Measurements from ENCODE around the gene MFGE8. TPM values are rescaled to one million over a fixed set of nuclear protein-coding genes. Genes with fewer than 3 reads are reported as not detected.

MFGE8 gene
- total and polyA plus RNA-seq, 7 donors, result 137 to 771 (median 253) TPM

DNA sequence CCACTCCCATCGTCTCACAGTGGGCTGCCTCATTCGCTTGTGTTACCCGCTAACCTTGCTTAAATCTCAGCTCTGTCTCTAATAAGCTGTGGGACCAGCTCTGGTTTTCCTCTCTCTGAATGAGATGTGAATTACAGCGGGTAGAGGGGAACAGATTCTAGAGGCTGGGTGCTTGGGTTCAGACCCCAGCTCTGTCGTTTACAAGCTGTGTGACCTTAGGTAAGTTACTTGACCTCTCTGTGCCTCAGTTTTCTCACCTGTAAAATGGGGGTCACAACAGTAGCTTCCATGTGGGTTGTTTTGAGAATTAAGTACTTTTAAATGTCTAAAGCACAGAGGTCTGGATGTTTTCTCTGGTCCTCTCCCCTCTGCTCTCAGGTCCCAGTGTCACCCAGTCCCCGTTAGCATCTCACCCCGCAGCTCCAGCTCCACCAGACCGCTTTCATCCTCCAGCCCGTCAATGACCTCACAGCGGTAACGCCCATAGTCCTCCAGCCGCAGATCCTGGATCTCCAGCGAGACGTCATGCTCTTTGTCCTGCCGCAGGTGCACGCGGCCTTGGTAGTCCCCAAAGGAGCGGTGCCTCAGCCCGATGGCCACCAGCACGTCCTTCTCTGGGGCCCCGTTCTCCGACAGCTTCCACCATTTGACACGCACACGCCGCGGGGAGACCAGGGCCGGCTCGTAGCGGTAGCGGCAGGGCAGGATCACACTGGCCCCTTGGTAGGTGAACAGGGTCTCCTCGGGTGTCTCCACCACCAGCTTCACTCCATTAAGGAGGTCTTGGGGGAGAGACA, 32.0 kb downstream of the MFGE8 start:
- TF ChIP-seq CTCF (IDR thresholded peaks at IDR 0.05), result no peak
- WGBS, 3 donors, result 93 to 94% (median 93%) methylated on average over 31 of the region's 31 CpGs
- no peak for ATAC-seq
- peaks cover 0 to 17% of the 10 kb centered on the region in 2 donors for H3K36me3 ChIP-seq (ENCODE audit: insufficient read depth in 1 of 2, low read depth in 1 of 2)
- no peak overlapping the region for H3K4me3 ChIP-seq
- no peaks in the 10 kb centered on the region for H3K27me3 ChIP-seq (ENCODE audit: insufficient read depth in 3 of 3, low read length in 2 of 3)
- intact Hi-C loops (cut with DNase I), result no loop called here
- DNase-seq, result no peak
- H3K9me3 ChIP-seq, result no peaks in the 10 kb centered on the region
- H3K27ac ChIP-seq, result no peak overlapping the region
- no peaks in the 10 kb centered on the region for H3K4me1 ChIP-seq

- Histone ChIP-seq H3K4me1 (peaks cover 4% of the 10 kb centered on the region), H3K27ac (no peak overlapping the region), H3K36me3 (ENCODE audit: insufficient read depth in 1 of 2, low read depth in 1 of 2) (peaks cover 0 to 13% of the 10 kb centered on the region in 2 donors), H3K27me3 (ENCODE audit: insufficient read depth in 3 of 3, low read length in 2 of 3) (peaks cover 0 to 2% (median 0%) of the 10 kb centered on the region in 3 donors), H3K9me3 (no peaks in the 10 kb centered on the region), H3K4me3 (no peak overlapping the region)
- TF ChIP-seq CTCF (IDR thresholded peaks at IDR 0.05), result peak; percentile 47
- intact Hi-C loops (cut with DNase I), result no loop called here
- WGBS, 3 donors, result 73 to 80% (median 79%) methylated on average over 18 of the region's 18 CpGs
- peak in 1 of 2 donors; percentile 71 for DNase-seq
- ATAC-seq, result peak; percentile 66 to 73 (median 71)
Observed at GRCh38 chr15:88878720-88879184, 34.4 kb downstream of the MFGE8 start.

- Histone ChIP-seq H3K36me3 (ENCODE audit: insufficient read depth in 1 of 2, low read depth in 1 of 2) (peaks cover 0 to 13% of the 10 kb centered on the region in 2 donors), H3K4me1 (peaks cover 4% of the 10 kb centered on the region), H3K27ac (no peak overlapping the region), H3K9me3 (no peaks in the 10 kb centered on the region), H3K27me3 (ENCODE audit: insufficient read depth in 3 of 3, low read length in 2 of 3) (peaks cover 0 to 2% (median 0%) of the 10 kb centered on the region in 3 donors), H3K4me3 (no peak overlapping the region)
- intact Hi-C loops (cut with DNase I), result no loop called here
- no peak for DNase-seq
- no peak for ATAC-seq
- 88 to 93% (median 91%) methylated on average over 22 of the region's 22 CpGs for WGBS, 3 donors
- no peak for TF ChIP-seq CTCF (IDR thresholded peaks at IDR 0.05)
Observed at GRCh38 chr15:88877906-88878305, 35.3 kb downstream of the MFGE8 start.

DNA sequence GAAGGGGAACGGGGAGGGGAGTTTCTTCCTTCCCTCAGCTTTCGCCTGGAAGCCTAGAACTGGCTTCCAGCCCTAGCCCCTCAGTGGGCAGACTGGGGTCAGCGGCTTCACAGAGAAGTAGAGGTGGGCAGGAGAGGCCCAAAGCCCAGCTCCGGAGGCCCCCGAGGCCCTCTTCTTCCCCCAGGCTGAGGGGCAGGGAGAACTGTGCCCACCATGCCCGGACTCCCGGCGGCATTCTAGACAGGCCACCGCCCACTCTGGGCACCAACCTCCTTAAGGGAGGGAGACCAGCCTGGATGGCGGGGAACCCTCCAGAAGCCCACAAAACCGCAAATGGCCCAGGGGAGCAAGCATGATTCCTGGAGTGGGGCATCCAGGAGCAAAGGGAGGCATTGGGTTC, 35.8 kb downstream of the MFGE8 start:
- no peaks in the 10 kb centered on the region for H3K9me3 ChIP-seq
- H3K27ac ChIP-seq, result no peak overlapping the region
- DNase-seq (no peak), ATAC-seq (no peak)
- H3K4me3 ChIP-seq, result no peak overlapping the region
- WGBS, 3 donors, result 82 to 95% (median 85%) methylated on average over 10 to 11 of the region's 11 CpGs
- H3K27me3 ChIP-seq (ENCODE audit: insufficient read depth in 3 of 3, low read length in 2 of 3), result peaks cover 0 to 2% (median 0%) of the 10 kb centered on the region in 3 donors
- no peak for TF ChIP-seq CTCF (IDR thresholded peaks at IDR 0.05)
- peaks cover 0 to 13% of the 10 kb centered on the region in 2 donors for H3K36me3 ChIP-seq (ENCODE audit: insufficient read depth in 1 of 2, low read depth in 1 of 2)
- H3K4me1 ChIP-seq, result peaks cover 4% of the 10 kb centered on the region
- intact Hi-C loops (cut with DNase I), result no loop called here

Data from psoas muscle (tissue), 8 donors.